ENCODE measurements around the gene NOL4L. TPM values are rescaled to one million over a fixed set of nuclear protein-coding genes. Genes with fewer than 3 reads are reported as not detected.

NOL4L gene
- total RNA-seq, 2 donors from 2014 or later = 39.6 to 50.7 TPM

DNA sequence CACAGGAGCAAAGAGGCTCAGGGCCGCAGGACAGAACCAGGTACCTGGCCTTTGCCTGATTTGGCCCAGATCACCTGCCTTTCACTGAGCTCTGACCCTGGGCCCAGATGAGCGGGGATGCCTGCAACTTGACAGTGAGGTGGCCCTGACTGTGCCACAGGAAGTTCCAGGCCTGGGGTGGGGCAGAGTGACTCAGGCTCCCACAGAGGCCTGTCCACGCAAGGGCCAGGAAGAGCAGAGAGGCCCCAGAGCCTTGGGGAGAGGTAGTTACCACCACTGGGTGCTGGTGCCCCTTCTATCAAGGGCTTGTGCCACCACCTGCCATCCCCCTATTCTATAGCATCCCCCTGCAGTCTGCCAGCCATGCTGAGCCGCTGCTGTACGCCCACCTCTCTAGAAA, 4.1 kb upstream of the NOL4L start:
- TF ChIP-seq, protein P1, sequence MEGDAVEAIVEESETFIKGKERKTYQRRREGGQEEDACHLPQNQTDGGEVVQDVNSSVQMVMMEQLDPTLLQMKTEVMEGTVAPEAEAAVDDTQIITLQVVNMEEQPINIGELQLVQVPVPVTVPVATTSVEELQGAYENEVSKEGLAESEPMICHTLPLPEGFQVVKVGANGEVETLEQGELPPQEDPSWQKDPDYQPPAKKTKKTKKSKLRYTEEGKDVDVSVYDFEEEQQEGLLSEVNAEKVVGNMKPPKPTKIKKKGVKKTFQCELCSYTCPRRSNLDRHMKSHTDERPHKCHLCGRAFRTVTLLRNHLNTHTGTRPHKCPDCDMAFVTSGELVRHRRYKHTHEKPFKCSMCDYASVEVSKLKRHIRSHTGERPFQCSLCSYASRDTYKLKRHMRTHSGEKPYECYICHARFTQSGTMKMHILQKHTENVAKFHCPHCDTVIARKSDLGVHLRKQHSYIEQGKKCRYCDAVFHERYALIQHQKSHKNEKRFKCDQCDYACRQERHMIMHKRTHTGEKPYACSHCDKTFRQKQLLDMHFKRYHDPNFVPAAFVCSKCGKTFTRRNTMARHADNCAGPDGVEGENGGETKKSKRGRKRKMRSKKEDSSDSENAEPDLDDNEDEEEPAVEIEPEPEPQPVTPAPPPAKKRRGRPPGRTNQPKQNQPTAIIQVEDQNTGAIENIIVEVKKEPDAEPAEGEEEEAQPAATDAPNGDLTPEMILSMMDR (conservative IDR thresholded peaks at IDR 0.05) = no peak
- WGBS, 2 experiments (ENCODE audit: insufficient coverage in 1 of 2, insufficient read length in 1 of 2) = 84 to 87% methylated on average over 5 of the region's 5 CpGs
- DNase-seq = no peak

DNA sequence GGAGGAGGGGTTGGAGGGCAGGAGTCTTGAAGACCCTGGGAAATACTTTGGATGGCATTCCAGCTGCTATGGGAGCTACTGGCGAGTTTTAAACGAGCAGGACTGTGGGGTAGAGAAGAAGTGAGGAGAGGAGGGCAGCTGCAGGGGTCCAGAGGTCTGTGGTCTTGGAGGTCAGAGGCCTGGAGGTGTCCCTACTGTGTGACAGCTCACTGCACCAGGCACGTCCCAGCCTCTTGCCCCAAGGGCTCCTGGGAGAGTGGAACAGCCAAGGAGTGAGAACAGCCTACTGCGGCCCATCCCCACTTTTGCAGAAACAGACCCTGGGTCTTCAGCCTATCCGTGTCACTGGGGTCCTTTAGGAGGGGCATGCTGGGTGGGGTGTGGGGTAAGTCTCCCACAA, 2.9 kb upstream of the NOL4L start:
- Histone ChIP-seq H3K4me3 (ENCODE audit: low read length) (no peak overlapping the region), H3K36me3 (ENCODE audit: control insufficient read depth, insufficient read depth, low read length) (no peaks in the 10 kb centered on the region), H3K9me3 (ENCODE audit: control insufficient read depth, low read length) (no peaks in the 10 kb centered on the region), H3K4me1 (ENCODE audit: control insufficient read depth, insufficient read depth, low read length) (no peaks in the 10 kb centered on the region), H3K27me3 (ENCODE audit: control insufficient read depth, insufficient read depth, low read length, poor library complexity, severe bottlenecking) (peaks cover 25% of the 10 kb centered on the region), H3K9ac (ENCODE audit: extremely low read depth, low read length, poor library complexity, severe bottlenecking) (no peak overlapping the region), H3K27ac (ENCODE audit: low read depth, low read length) (no peak overlapping the region)
- no peaks in the 10 kb centered on the region for H3K9me3 Mint-ChIP-seq
- H3K4me1 Mint-ChIP-seq = peaks cover 6% of the 10 kb centered on the region
- H3K27me3 Mint-ChIP-seq (ENCODE audit: insufficient read depth) = peaks cover 43% of the 10 kb centered on the region
- DNase-seq = no peak
- 71 to 76% methylated on average over 3 to 5 of the region's 5 CpGs for WGBS, 2 experiments (ENCODE audit: insufficient coverage in 1 of 2, insufficient read length in 1 of 2)
- TF ChIP-seq, protein P1 (conservative IDR thresholded peaks at IDR 0.05) = no peak
- H3K4me3 Mint-ChIP-seq = no peak overlapping the region
- no peak overlapping the region for H3K27ac Mint-ChIP-seq
- no peaks in the 10 kb centered on the region for H3K36me3 Mint-ChIP-seq (ENCODE audit: low read depth)

More for the DNA sequence above, 4.1 kb upstream of the NOL4L start:
- Histone ChIP-seq H3K9ac (ENCODE audit: extremely low read depth, low read length, poor library complexity, severe bottlenecking) (no peak overlapping the region), H3K27me3 (ENCODE audit: control insufficient read depth, insufficient read depth, low read length, poor library complexity, severe bottlenecking) (peaks cover 25% of the 10 kb centered on the region), H3K27ac (ENCODE audit: low read depth, low read length) (no peak overlapping the region), H3K9me3 (ENCODE audit: control insufficient read depth, low read length) (no peaks in the 10 kb centered on the region), H3K4me1 (ENCODE audit: control insufficient read depth, insufficient read depth, low read length) (no peaks in the 10 kb centered on the region), H3K4me3 (ENCODE audit: low read length) (no peak overlapping the region), H3K36me3 (ENCODE audit: control insufficient read depth, insufficient read depth, low read length) (no peaks in the 10 kb centered on the region)
- H3K27me3 Mint-ChIP-seq (ENCODE audit: insufficient read depth) = peaks cover 43% of the 10 kb centered on the region
- H3K4me1 Mint-ChIP-seq = peaks cover 6% of the 10 kb centered on the region
- H3K4me3 Mint-ChIP-seq = no peak overlapping the region
- H3K36me3 Mint-ChIP-seq (ENCODE audit: low read depth) = no peaks in the 10 kb centered on the region
- H3K9me3 Mint-ChIP-seq = no peaks in the 10 kb centered on the region
- no peak overlapping the region for H3K27ac Mint-ChIP-seq

DNA sequence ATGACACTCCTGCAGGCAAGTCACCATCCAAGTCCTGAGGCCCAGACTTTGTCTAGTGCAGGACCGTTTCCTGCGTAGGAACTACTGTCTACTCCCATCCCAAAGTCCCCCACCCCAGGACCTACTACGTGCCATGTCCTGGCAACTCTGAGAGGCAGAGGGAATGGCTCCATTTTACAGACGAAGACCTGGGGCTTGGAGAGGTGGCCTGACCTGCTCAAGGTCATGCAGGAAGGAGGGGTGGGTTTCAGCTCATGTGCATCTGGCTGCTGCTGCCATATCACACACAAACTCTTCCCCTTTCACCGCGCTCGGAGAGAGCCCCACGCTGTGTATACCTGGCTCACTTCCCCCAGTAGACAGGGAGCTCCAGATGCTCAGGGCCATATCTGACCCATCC, 1.2 kb upstream of the NOL4L start:
- Mint-ChIP-seq H3K4me1 (peaks cover 11% of the 10 kb centered on the region), H3K27me3 (ENCODE audit: insufficient read depth) (peaks cover 51% of the 10 kb centered on the region), H3K9me3 (no peaks in the 10 kb centered on the region), H3K36me3 (ENCODE audit: low read depth) (no peaks in the 10 kb centered on the region), H3K4me3 (peak overlapping the region; percentile 58), H3K27ac (no peak overlapping the region)
- DNase-seq = no peak
- no peaks in the 10 kb centered on the region for H3K36me3 ChIP-seq (ENCODE audit: control insufficient read depth, insufficient read depth, low read length)
- no peak overlapping the region for H3K27ac ChIP-seq (ENCODE audit: low read depth, low read length)
- TF ChIP-seq, protein P1 (conservative IDR thresholded peaks at IDR 0.05) = no peak
- no peak overlapping the region for H3K4me3 ChIP-seq (ENCODE audit: low read length)
- H3K9ac ChIP-seq (ENCODE audit: extremely low read depth, low read length, poor library complexity, severe bottlenecking) = no peak overlapping the region
- 77 to 87% methylated on average over 8 of the region's 8 CpGs for WGBS, 2 experiments (ENCODE audit: insufficient coverage in 1 of 2, insufficient read length in 1 of 2)
- H3K9me3 ChIP-seq (ENCODE audit: control insufficient read depth, low read length) = no peaks in the 10 kb centered on the region
- H3K27me3 ChIP-seq (ENCODE audit: control insufficient read depth, insufficient read depth, low read length, poor library complexity, severe bottlenecking) = peaks cover 25% of the 10 kb centered on the region
- no peaks in the 10 kb centered on the region for H3K4me1 ChIP-seq (ENCODE audit: control insufficient read depth, insufficient read depth, low read length)

Data from endodermal cell (in vitro differentiated cells).